PC-3 (cell line): Measurements from ENCODE around the gene HSF2. TPM values are rescaled to one million over a fixed set of nuclear protein-coding genes. Genes with fewer than 3 reads are reported as not detected.

ENCODE experiments used
- ATAC-seq: fragments of 200-7000 bp; cut with Tn5 transposase; 2 replicates; pipeline ENCODE4 v1.9.1; 2020; ENCODE audit warnings: mild to moderate bottlenecking, moderate library complexity
- BruUV-seq: library from RNA; stranded (reverse); fragments of 400-500 nt; replicated peaks from 2 replicates; lab custom pipeline; 2021; lab: Mats Ljungman, UMichigan
- CTCF ChIA-PET: fragments of 300-600 bp; sonication (Branson Sonifier 250); formaldehyde crosslinking; loops from one replicate; lab custom pipeline; 2022; ENCODE audit warnings: antibody characterized with exemption; lab: Charles Lee
- POLR2A ChIA-PET: fragments of 300-600 bp; sonication (Branson Sonifier 250); formaldehyde crosslinking; loops from one replicate; lab custom pipeline; 2022; ENCODE audit warnings: antibody characterized with exemption; ENCODE audit not compliant: unreplicated experiment; lab: Charles Lee
- DNase-seq: peaks from one replicate; pipeline ENCODE4 v3.0.0-alpha.2; 2015
- H2AFZ ChIP-seq: fragments of 300-600 bp; sonication (generic); 2 replicates; pipeline ENCODE4 v1.6.0; 2016; ENCODE audit warnings: antibody characterized with exemption, low read length
- H3F3A ChIP-seq: fragments of 300-600 bp; sonication (generic); one replicate; pipeline ENCODE4 v1.6.0; 2017; ENCODE audit warnings: antibody characterized with exemption, low read length, control low read depth, mild to moderate bottlenecking; ENCODE audit not compliant: unreplicated experiment
- H3K27ac ChIP-seq: fragments of 300-600 bp; sonication (generic); 2 replicates; pipeline ENCODE4 v1.5.1; 2016; ENCODE audit warnings: mild to moderate bottlenecking, low read length
- H3K27me3 ChIP-seq: fragments of 300-600 bp; sonication (generic); 2 replicates; pipeline ENCODE4 v1.6.1; 2016; ENCODE audit warnings: low read length, mixed read lengths
- H3K36me3 ChIP-seq: fragments of 300-600 bp; sonication (generic); 2 replicates; pipeline ENCODE4 v1.6.1; 2016; ENCODE audit warnings: low read depth, mixed run types, low read length, mixed read lengths
- H3K4me1 ChIP-seq: fragments of 300-600 bp; sonication (generic); 2 replicates; pipeline ENCODE4 v1.5.1; 2016; ENCODE audit warnings: low read length; ENCODE audit not compliant: insufficient read depth
- H3K4me2 ChIP-seq: fragments of 300-600 bp; sonication (generic); 2 replicates; pipeline ENCODE4 v1.6.0; 2016; ENCODE audit warnings: low read length
- H3K4me3 ChIP-seq: fragments of 300-600 bp; sonication (generic); 2 replicates; pipeline ENCODE4 v1.5.1; 2016; ENCODE audit warnings: mild to moderate bottlenecking, low read length, mixed read lengths
- H3K79me2 ChIP-seq: fragments of 300-600 bp; sonication (generic); 2 replicates; pipeline ENCODE4 v1.6.1; 2017; ENCODE audit warnings: low read length, mixed read lengths
- H3K9ac ChIP-seq: fragments of 300-600 bp; sonication (generic); 2 replicates; pipeline ENCODE4 v1.6.0; 2016; ENCODE audit warnings: mild to moderate bottlenecking, low read length
- H3K9me2 ChIP-seq: fragments of 300-600 bp; sonication (generic); replicated peaks from 2 replicates; pipeline ENCODE4 v1.6.1; 2016; ENCODE audit warnings: mixed run types, low read length, mixed read lengths
- H3K9me3 ChIP-seq: fragments of 300-600 bp; sonication (generic); 2 replicates; pipeline ENCODE4 v1.6.1; 2016; ENCODE audit warnings: low read length, mixed read lengths
- H4K20me1 ChIP-seq: fragments of 300-600 bp; sonication (generic); 2 replicates; pipeline ENCODE4 v1.6.1; 2016; ENCODE audit warnings: low read length, mixed read lengths
- CTCF ChIP-seq: fragments of 300-600 bp; sonication (generic); conservative IDR thresholded peaks from 2 replicates; pipeline ENCODE4 v1.5.1; 2017; ENCODE audit warnings: antibody characterized with exemption, low read depth, mild to moderate bottlenecking, low read length
- EZH2 ChIP-seq: fragments of 300-600 bp; sonication (generic); IDR thresholded peaks from one replicate; pipeline ENCODE4 v1.6.1; 2017; ENCODE audit warnings: antibody characterized with exemption, mild to moderate bottlenecking, low read length; ENCODE audit not compliant: unreplicated experiment
- EZH2phosphoT487 ChIP-seq: fragments of 300-600 bp; sonication (generic); IDR thresholded peaks from 2 replicates; pipeline ENCODE4 v1.6.1; 2018; ENCODE audit warnings: mild to moderate bottlenecking, antibody characterized with exemption, low read length, borderline replicate concordance
- intact Hi-C: fragments of 100-400 bp; cut with micrococcal nuclease; formaldehyde crosslinking; loops from 2 replicates; pipeline ENCODE4 v1.9.0; 2023
- total RNA-seq: library from RNA; depleted of rRNA; stranded (reverse); fragments of >200 nt; gene quantifications from 2 replicates; pipeline ENCODE4 v1.2.3, GENCODE V29; 2014; rRNA removed

HSF2 gene
- total RNA-seq, 1 experiment from 2014 or later = 7.3 TPM

DNA sequence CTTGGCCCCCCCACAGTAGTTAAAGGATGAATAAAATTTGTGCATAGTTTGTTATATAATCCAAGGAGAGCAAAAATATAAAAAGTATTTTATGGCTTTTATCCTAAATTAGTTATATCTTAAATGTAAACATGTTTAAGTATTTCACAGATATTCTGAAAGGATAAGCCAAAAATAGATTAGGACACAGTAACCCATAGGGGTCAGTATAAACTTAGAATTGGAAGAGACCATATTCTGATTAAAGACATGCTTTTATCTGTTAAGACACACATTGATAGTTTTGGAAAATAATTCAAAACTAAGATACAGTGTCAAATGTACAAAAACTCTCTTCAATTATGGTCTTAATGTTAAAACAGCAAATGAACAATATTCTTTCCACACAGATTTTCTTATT, 76.7 kb downstream of the HSF2 start:
- no peak overlapping the region for H3K9ac ChIP-seq
- TF ChIP-seq EZH2phosphoT487 (no peak), CTCF (peak; percentile 74)
- no peaks in the 10 kb centered on the region for H3F3A ChIP-seq
- H3K4me2 ChIP-seq = no peak overlapping the region
- ChIA-PET POLR2A (no interaction called here), CTCF (no interaction called here)
- no peaks in the 10 kb centered on the region for H3K27me3 ChIP-seq
- ATAC-seq = no peak
- H3K27ac ChIP-seq = no peak overlapping the region
- H3K4me3 ChIP-seq = no peak overlapping the region
- BruUV-seq = no TSS peak
- H3K9me3 ChIP-seq = no peaks in the 10 kb centered on the region
- no peaks in the 10 kb centered on the region for H4K20me1 ChIP-seq
- H2AFZ ChIP-seq = no peak overlapping the region
- no peaks in the 10 kb centered on the region for H3K9me2 ChIP-seq
- peaks cover 5% of the 10 kb centered on the region for H3K79me2 ChIP-seq
- no peaks in the 10 kb centered on the region for H3K36me3 ChIP-seq
- no peaks in the 10 kb centered on the region for H3K4me1 ChIP-seq
- DNase-seq = peak; percentile 58
- intact Hi-C loops = loop anchor here (1.0 to 5.0 kb wide), 3 partner anchors 56 to 363 kb away; no protein-coding TSS in a partner anchor

DNA sequence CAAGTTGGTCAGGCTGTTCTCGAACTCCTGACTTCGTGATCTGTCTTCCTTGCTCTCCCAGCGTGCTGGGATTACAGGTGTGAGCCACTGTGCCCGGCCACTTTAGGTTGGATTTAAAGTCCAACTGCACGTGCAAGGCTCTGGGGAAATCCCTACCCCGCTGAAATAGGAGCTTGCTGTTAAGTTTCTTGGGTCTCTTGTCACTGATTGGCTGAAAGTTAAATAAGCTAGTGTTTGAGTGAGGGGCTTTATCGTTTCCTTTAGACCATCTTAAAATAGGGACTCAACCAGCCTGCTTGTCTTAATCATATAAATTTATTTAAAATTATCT, 83.3 kb downstream of the HSF2 start:
- H3K27me3 ChIP-seq = no peaks in the 10 kb centered on the region
- no peaks in the 10 kb centered on the region for H4K20me1 ChIP-seq
- H3K9me2 ChIP-seq = no peaks in the 10 kb centered on the region
- no peaks in the 10 kb centered on the region for H3K9me3 ChIP-seq
- no peaks in the 10 kb centered on the region for H3K4me1 ChIP-seq
- no peak overlapping the region for H3K4me3 ChIP-seq
- ChIA-PET POLR2A (no interaction called here), CTCF (no interaction called here)
- ATAC-seq = no peak
- H3K4me2 ChIP-seq = no peak overlapping the region
- H3K9ac ChIP-seq = no peak overlapping the region
- no peak for DNase-seq
- intact Hi-C loops = no loop called here
- no peaks in the 10 kb centered on the region for H3K79me2 ChIP-seq
- no peaks in the 10 kb centered on the region for H3F3A ChIP-seq
- TF ChIP-seq EZH2 (no peak), EZH2phosphoT487 (no peak), CTCF (no peak)
- H3K27ac ChIP-seq = no peak overlapping the region
- no peak overlapping the region for H2AFZ ChIP-seq
- BruUV-seq = no TSS peak
- no peaks in the 10 kb centered on the region for H3K36me3 ChIP-seq

Other genes with a start within 250 kb of the HSF2 start
- gene SERINC1, start 72.2 kb downstream of the HSF2 start, total RNA-seq = 27.8 and 31.7 TPM in 2 replicates
- gene PKIB, start 210.8 kb downstream of the HSF2 start, total RNA-seq = 22.4 and 28.0 TPM in 2 replicates